GM18861 (cell line): ENCODE data around the gene PPIL6.
"Not testable (repeated sequence)": the region's sequence is repeated elsewhere in the genome, so short reads cannot be mapped to it uniquely, and the experiment has no call there.

Experiments used
- ATAC-seq: cut with Tn5 transposase; IDR thresholded peaks from one replicate; pipeline ENCODE4 v1.9.1; 2021; ENCODE audit not compliant: unreplicated experiment

PPIL6 gene

GRCh38 chr6:109369728-109370127 lies 70.7 kb downstream of the PPIL6 start:
- no peak for ATAC-seq

DNA sequence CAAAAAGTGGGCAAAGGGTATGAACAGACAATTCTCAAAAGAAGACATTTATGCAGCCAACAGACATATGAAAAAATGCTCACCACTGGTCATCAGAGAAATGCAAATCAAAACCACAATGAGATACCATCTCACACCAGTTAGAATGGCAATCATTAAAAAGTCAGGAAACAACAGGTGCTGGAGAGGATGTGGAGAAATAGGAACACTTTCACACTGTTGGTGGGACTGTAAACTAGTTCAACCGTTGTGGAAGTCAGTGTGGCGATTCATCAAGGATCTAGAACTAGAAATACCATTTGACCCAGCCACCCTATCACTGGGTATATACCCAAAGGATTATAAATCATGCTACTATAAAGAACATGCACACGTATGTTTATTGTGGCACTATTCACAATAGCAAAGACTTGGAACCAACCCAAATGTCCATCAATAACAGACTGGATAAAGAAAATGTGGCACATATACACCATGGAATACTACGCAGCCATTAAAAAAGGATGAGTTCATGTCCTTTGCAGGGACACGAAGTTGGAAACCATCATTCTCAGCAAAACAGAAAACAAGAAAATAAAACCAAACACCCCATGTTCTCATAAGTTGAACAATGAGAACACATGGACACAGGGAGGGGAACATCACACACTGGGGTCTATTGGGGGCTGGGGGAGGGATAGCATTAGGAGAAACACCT lies 75.9 kb downstream of the PPIL6 start:
- not testable (repeated sequence) for ATAC-seq

GRCh38 chr6:109363753-109364152 lies 76.7 kb downstream of the PPIL6 start:
- ATAC-seq = no peak

DNA sequence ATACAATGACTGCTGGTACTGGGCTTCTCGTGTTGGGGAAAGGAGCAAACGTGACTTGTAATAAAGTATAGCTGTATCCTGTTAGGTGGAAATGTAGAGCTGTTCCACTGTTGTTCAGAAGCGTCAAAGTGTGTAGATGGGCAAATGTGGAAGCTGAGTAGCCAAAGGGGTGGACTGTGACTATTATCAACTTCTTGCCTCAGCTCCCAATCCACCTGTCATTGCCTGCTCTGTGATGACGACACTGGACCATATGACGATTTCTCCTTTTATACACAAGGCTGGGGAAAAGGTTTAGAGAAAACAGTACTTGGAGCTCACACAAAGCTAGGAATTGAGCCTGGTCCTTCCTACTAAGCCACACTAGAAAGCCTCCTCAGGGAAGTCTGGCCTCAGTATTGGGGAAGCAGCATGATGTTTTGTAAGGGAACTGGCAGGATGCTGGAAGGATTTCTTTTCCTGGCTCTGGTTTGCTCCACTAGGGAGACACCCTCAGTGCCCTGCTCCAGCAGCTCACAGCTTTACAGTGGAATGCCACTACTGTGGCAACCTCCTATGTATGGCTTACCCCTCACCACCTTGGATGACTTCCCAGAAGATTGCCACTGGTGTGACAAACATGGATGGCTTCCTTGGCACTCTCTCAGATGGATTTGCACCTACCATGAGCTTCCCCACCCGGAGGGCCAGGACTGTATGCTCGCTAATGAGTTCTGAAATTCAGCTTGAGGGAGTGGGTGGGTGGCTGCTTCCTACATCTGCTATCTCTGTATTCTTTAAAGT lies 78.1 kb downstream of the PPIL6 start:
- ATAC-seq = no peak

- no peak for ATAC-seq
Observed at GRCh38 chr6:109360791-109361190, 79.6 kb downstream of the PPIL6 start.

- ATAC-seq = no peak
Observed at GRCh38 chr6:109360281-109360680, 80.1 kb downstream of the PPIL6 start.

- no peak for ATAC-seq
Observed at GRCh38 chr6:109359248-109359647, 81.2 kb downstream of the PPIL6 start.

DNA sequence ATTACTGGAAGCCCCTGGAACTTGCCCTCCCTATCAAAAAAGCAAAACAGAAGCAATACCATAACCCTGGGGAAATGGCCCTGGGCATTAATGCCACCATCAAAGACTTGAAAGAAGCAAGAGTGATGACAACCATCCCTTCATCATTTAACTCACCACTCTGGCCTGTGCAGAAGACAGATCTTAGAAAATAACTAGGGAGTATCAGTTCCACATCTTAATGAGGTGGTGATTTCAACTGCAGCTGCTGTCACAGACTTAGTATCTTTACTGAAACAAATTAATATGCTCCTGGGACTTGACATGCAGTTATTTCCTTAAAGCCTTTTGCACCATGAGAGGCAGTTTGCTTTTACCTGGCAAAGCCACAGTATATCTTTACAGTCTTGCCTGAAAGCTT lies 82.2 kb downstream of the PPIL6 start:
- ATAC-seq = no peak

DNA sequence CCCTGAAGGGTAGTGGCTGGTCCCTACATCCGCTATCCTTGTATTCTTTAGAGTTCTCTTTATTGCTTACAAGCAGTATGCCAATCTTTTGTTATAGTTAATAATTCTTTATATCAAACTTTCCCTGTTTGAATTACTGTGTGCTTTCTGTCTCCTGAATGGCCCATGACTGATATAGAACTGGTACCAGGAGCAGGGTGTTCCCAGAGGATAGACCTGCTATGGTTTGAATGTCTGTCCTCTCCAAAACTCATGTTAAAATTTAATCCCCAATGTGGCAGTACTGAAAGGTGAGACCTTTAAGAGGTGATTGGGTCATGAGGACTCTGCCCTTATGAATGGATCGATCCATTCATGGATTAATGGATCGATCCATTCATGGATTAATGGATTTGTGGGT lies 84.2 kb downstream of the PPIL6 start:
- no peak for ATAC-seq

GRCh38 chr6:109351231-109352130 lies 88.9 kb downstream of the PPIL6 start:
- ATAC-seq = no peak

DNA sequence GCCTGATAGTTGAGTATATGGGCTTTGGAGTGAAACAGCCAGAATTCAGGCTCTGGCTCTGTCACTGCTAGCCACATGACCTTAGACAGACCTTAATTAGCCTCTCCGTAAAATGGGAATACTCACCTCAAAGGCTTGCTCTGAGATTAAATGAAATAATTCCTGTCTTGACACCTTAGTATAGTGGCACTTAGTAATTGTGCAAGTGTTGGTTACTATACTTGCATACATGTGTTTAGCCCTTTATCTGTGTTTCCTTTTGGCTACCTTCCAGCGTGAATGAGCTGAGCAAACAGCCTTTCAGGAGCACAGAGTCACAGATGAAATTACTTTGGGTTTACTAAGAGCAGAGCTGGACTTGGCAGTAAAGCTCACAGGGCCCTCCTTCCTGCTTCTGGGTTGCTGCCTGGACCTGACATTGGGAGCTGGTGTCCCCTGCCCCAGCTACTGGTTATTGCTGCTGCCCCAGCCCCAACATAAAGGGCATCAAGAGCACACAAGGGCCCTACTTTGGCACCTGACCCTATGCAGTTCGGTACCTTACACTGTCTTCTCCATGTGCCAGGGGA lies 90.9 kb downstream of the PPIL6 start:
- no peak for ATAC-seq

DNA sequence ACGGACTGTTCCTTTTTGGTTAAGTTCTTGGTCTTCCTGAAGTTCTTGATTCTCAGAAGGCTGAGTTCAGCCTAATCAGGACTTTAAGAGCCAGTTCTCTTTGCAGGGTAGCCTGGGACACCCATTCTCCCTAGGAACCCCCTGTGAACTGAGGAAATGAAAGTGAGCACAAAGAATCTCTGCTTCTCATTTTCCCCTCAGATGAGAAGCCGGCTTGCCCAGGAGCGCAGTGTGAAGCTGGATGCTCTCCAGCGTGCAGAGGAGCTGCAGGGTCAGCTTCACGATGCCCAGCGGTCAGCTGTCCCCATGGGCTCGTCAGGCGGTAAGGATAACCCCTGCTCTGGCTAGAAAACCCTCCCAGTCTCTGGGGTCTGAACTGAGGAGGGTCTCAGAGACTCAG lies 92.2 kb downstream of the PPIL6 start:
- no peak for ATAC-seq

GRCh38 chr6:109347779-109348178 lies 92.6 kb downstream of the PPIL6 start:
- no peak for ATAC-seq

- ATAC-seq = no peak
Observed at GRCh38 chr6:109345986-109346385, 94.4 kb downstream of the PPIL6 start.

DNA sequence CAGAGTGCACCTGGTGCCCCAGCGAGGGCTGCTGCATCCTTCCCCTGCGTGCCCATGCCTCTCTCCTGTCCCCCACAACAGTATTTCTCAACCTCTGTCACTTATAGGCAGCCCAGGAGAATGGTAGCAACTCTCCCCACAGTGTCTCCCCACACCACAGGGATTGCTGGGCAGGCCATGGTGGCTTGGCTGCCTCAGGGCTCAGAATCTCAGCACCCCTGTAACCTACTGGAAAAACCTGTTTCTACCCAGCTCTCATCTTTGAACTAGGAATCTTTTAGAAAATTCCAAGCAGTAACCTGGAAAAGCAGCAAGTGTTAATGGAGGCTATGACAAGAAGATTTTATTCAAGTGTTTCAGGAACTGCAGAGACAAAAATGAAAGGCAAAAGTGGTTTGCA lies 96.2 kb downstream of the PPIL6 start:
- no peak for ATAC-seq

DNA sequence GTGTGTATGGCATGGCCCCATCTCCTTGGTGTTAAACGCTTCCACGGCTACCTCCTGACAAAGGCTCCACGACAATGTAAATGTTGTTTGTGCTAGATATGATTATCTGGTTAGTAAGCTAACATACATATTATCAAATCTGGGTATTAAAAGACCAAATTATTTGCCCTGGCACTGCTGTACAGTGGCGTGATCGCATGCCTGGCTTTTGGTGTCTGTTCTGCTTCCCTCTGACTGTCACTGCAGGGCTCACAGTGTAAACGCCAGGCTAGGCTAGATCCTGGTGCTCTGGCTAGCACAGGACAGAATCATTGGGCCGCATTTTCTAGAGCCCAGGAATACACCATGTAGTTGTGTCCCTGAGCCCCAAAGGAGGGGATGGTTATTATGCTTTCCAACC lies 96.9 kb downstream of the PPIL6 start:
- ATAC-seq = no peak

GRCh38 chr6:109342911-109343310 lies 97.5 kb downstream of the PPIL6 start:
- ATAC-seq = no peak

DNA sequence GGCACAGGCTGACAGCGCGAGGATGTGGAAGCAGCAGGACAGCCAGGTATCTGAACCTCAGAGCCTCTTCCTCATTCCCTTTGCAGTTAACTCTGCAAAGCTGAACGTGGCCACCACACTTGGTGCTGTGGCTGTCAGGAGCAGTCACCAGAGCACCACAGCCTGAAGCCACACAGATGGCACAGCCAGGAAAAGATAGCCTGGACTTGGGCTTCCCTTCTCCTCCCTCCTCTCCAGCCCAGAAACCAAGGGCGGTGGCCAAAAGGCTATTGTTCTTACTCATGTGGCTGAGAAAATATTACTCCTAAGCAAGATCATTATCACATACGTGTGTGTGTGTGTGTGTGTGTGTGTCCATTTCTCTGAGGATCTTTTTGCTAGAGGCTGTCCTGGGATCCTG lies 97.9 kb downstream of the PPIL6 start:
- no peak for ATAC-seq

- ATAC-seq = no peak
Observed at GRCh38 chr6:109340811-109341210, 99.6 kb downstream of the PPIL6 start.
